ENCODE measurements around the gene FAM120A.
A peak's percentile ranks its signal among the peaks of the same experiment; 100 is the strongest.

FAM120A gene

GRCh38 chr9:93479726-93480125, 28.2 kb downstream of the FAM120A start:
- H3K9me3 ChIP-seq (ENCODE audit: control extremely low read depth in 1 of 5, control insufficient read depth in 4 of 5, insufficient read depth in 2 of 5, low read depth in 1 of 5, low read length in 4 of 5): no peaks in the 10 kb centered on the region
- DNase-seq: no peak
- 95% methylated on average over 4 of the region's 4 CpGs for WGBS (ENCODE audit: insufficient coverage)
- no peaks in the 10 kb centered on the region for H3K27me3 ChIP-seq (replicated peaks in 2 of 5; ENCODE audit: control insufficient read depth in 4 of 5, insufficient read depth in 5 of 5, low read length in 4 of 5)
- no peaks in the 10 kb centered on the region for H3K4me1 ChIP-seq (ENCODE audit: control extremely low read depth in 1 of 4, control insufficient read depth in 4 of 4, insufficient read depth in 4 of 4, low read length in 3 of 4)
- no peak overlapping the region for H3K4me3 ChIP-seq (ENCODE audit: control insufficient read depth in 1 of 7, extremely low read depth in 1 of 7, insufficient read depth in 4 of 7, low read depth in 2 of 7, low read length in 6 of 7)
- ChIA-PET CTCF (no interaction called here), POLR2A (no interaction called here)
- no peak overlapping the region for H3K27ac ChIP-seq (ENCODE audit: insufficient read depth in 1 of 2, low read depth in 1 of 2, low read length in 2 of 2, poor library complexity in 1 of 2, severe bottlenecking in 2 of 2)
- H3K36me3 ChIP-seq (ENCODE audit: control insufficient read depth in 4 of 4, insufficient read depth in 4 of 4, low read length in 3 of 4): peaks cover 3 to 45% (median 17%) of the 10 kb centered on the region in 4 experiments

- Histone ChIP-seq H3K36me3 (ENCODE audit: control insufficient read depth in 4 of 4, insufficient read depth in 4 of 4, low read length in 3 of 4) (peaks cover 6 to 47% (median 19%) of the 10 kb centered on the region in 4 experiments), H3K27me3 (replicated peaks in 2 of 5; ENCODE audit: control insufficient read depth in 4 of 5, insufficient read depth in 5 of 5, low read length in 4 of 5) (no peaks in the 10 kb centered on the region), H3K9me3 (ENCODE audit: control extremely low read depth in 1 of 5, control insufficient read depth in 4 of 5, insufficient read depth in 2 of 5, low read depth in 1 of 5, low read length in 4 of 5) (no peaks in the 10 kb centered on the region), H3K27ac (ENCODE audit: insufficient read depth in 1 of 2, low read depth in 1 of 2, low read length in 2 of 2, poor library complexity in 1 of 2, severe bottlenecking in 2 of 2) (no peak overlapping the region), H3K4me3 (ENCODE audit: control insufficient read depth in 1 of 7, extremely low read depth in 1 of 7, insufficient read depth in 4 of 7, low read depth in 2 of 7, low read length in 6 of 7) (no peak overlapping the region), H3K4me1 (ENCODE audit: control extremely low read depth in 1 of 4, control insufficient read depth in 4 of 4, insufficient read depth in 4 of 4, low read length in 3 of 4) (no peaks in the 10 kb centered on the region)
- no peak for DNase-seq
- ChIA-PET CTCF (no interaction called here), POLR2A (no interaction called here)
- 100% methylated on average over 3 of the region's 4 CpGs for WGBS (ENCODE audit: insufficient coverage)
Observed at GRCh38 chr9:93480262-93480661, 28.8 kb downstream of the FAM120A start.

- Histone ChIP-seq H3K9me3 (ENCODE audit: control extremely low read depth in 1 of 5, control insufficient read depth in 4 of 5, insufficient read depth in 2 of 5, low read depth in 1 of 5, low read length in 4 of 5) (no peaks in the 10 kb centered on the region), H3K27me3 (replicated peaks in 2 of 5; ENCODE audit: control insufficient read depth in 4 of 5, insufficient read depth in 5 of 5, low read length in 4 of 5) (no peaks in the 10 kb centered on the region), H3K27ac (ENCODE audit: insufficient read depth in 1 of 2, low read depth in 1 of 2, low read length in 2 of 2, poor library complexity in 1 of 2, severe bottlenecking in 2 of 2) (no peak overlapping the region), H3K36me3 (ENCODE audit: control insufficient read depth in 4 of 4, insufficient read depth in 4 of 4, low read length in 3 of 4) (peaks cover 8 to 50% (median 19%) of the 10 kb centered on the region in 4 experiments), H3K4me3 (ENCODE audit: control insufficient read depth in 1 of 7, extremely low read depth in 1 of 7, insufficient read depth in 4 of 7, low read depth in 2 of 7, low read length in 6 of 7) (no peak overlapping the region), H3K4me1 (ENCODE audit: control extremely low read depth in 1 of 4, control insufficient read depth in 4 of 4, insufficient read depth in 4 of 4, low read length in 3 of 4) (peaks cover 0 to 3% (median under 1%) of the 10 kb centered on the region in 4 experiments)
- POLR2A ChIA-PET: no interaction called here
- CTCF ChIA-PET: interaction anchor here (1.5 kb wide), 1 partner anchor 27 kb away, joined by 5 read pairs; the partner anchor contains the start of gene FAM120AOS
- 94% methylated on average over 5 of the region's 7 CpGs for WGBS (ENCODE audit: insufficient coverage)
- no peak for DNase-seq
Observed at GRCh38 chr9:93480728-93481324, 29.3 kb downstream of the FAM120A start.

GRCh38 chr9:93483497-93483896, 32.0 kb downstream of the FAM120A start:
- no CpG with 5 or more reads among the region's 2 CpGs for WGBS (ENCODE audit: insufficient coverage)
- peaks cover 10 to 41% (median 17%) of the 10 kb centered on the region in 4 experiments for H3K36me3 ChIP-seq (ENCODE audit: control insufficient read depth in 4 of 4, insufficient read depth in 4 of 4, low read length in 3 of 4)
- H3K27me3 ChIP-seq (replicated peaks in 2 of 5; ENCODE audit: control insufficient read depth in 4 of 5, insufficient read depth in 5 of 5, low read length in 4 of 5): no peaks in the 10 kb centered on the region
- peaks cover 0 to 10% (median 5%) of the 10 kb centered on the region in 4 experiments for H3K4me1 ChIP-seq (ENCODE audit: control extremely low read depth in 1 of 4, control insufficient read depth in 4 of 4, insufficient read depth in 4 of 4, low read length in 3 of 4)
- H3K4me3 ChIP-seq (ENCODE audit: control insufficient read depth in 1 of 7, extremely low read depth in 1 of 7, insufficient read depth in 4 of 7, low read depth in 2 of 7, low read length in 6 of 7): no peak overlapping the region
- ChIA-PET CTCF (interaction anchor here (0.6 to 1.9 kb wide), 4 partner anchors 10 to 36 kb away, joined by 3 to 5 read pairs (median 4); no protein-coding TSS in a partner anchor), POLR2A (interaction anchor here (0.7 kb wide), 1 partner anchor 86 kb away, joined by 5 read pairs; no protein-coding TSS in a partner anchor)
- no peaks in the 10 kb centered on the region for H3K9me3 ChIP-seq (ENCODE audit: control extremely low read depth in 1 of 5, control insufficient read depth in 4 of 5, insufficient read depth in 2 of 5, low read depth in 1 of 5, low read length in 4 of 5)
- H3K27ac ChIP-seq (ENCODE audit: insufficient read depth in 1 of 2, low read depth in 1 of 2, low read length in 2 of 2, poor library complexity in 1 of 2, severe bottlenecking in 2 of 2): no peak overlapping the region
- no peak for DNase-seq

DNA sequence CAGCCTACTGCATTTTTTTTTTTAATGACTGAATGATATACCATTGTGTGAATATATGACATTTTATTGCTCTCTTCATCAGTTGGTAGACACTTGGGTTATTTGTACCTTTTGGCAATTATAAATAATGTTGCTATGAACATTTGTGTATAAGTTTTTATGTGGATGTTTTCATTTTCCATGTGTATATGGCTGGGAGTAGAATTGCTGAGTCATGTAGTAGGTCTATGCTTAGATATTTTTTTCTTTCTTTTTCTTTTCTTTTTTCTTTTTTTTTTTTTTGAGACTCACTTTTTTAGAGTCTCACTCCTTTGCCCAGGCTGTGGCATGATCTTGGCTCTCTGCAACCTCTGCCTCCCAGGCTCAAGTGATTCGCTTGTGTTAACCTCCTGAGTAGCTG, 34.8 kb downstream of the FAM120A start:
- peaks cover 9 to 56% (median 25%) of the 10 kb centered on the region in 4 experiments for H3K36me3 ChIP-seq (ENCODE audit: control insufficient read depth in 4 of 4, insufficient read depth in 4 of 4, low read length in 3 of 4)

GRCh38 chr9:93488244-93488643, 36.8 kb downstream of the FAM120A start:
- 96% methylated on average over 5 of the region's 5 CpGs for WGBS (ENCODE audit: insufficient coverage)
- CTCF ChIA-PET: interaction anchor here (0.6 kb wide), 1 partner anchor 182 kb away, joined by 3 read pairs; no protein-coding TSS in a partner anchor
- peaks cover 9 to 56% (median 25%) of the 10 kb centered on the region in 4 experiments for H3K36me3 ChIP-seq (ENCODE audit: control insufficient read depth in 4 of 4, insufficient read depth in 4 of 4, low read length in 3 of 4)
- no peak for DNase-seq
- no peaks in the 10 kb centered on the region for H3K9me3 ChIP-seq (ENCODE audit: control extremely low read depth in 1 of 5, control insufficient read depth in 4 of 5, insufficient read depth in 2 of 5, low read depth in 1 of 5, low read length in 4 of 5)
- no peaks in the 10 kb centered on the region for H3K27me3 ChIP-seq (replicated peaks in 2 of 5; ENCODE audit: control insufficient read depth in 4 of 5, insufficient read depth in 5 of 5, low read length in 4 of 5)
- H3K27ac ChIP-seq (ENCODE audit: insufficient read depth in 1 of 2, low read depth in 1 of 2, low read length in 2 of 2, poor library complexity in 1 of 2, severe bottlenecking in 2 of 2): no peak overlapping the region
- POLR2A ChIA-PET: interaction anchor here (0.9 kb wide), 1 partner anchor 9 kb away, joined by 3 read pairs; no protein-coding TSS in a partner anchor
- H3K4me3 ChIP-seq (ENCODE audit: control insufficient read depth in 1 of 7, extremely low read depth in 1 of 7, insufficient read depth in 4 of 7, low read depth in 2 of 7, low read length in 6 of 7): no peak overlapping the region
- peaks cover 0 to 11% (median 5%) of the 10 kb centered on the region in 4 experiments for H3K4me1 ChIP-seq (ENCODE audit: control extremely low read depth in 1 of 4, control insufficient read depth in 4 of 4, insufficient read depth in 4 of 4, low read length in 3 of 4)

More for the DNA sequence above, 34.8 kb downstream of the FAM120A start:
- peaks cover 0 to 11% (median 5%) of the 10 kb centered on the region in 4 experiments for H3K4me1 ChIP-seq (ENCODE audit: control extremely low read depth in 1 of 4, control insufficient read depth in 4 of 4, insufficient read depth in 4 of 4, low read length in 3 of 4)
- H3K4me3 ChIP-seq (ENCODE audit: control insufficient read depth in 1 of 7, extremely low read depth in 1 of 7, insufficient read depth in 4 of 7, low read depth in 2 of 7, low read length in 6 of 7): no peak overlapping the region
- H3K9me3 ChIP-seq (ENCODE audit: control extremely low read depth in 1 of 5, control insufficient read depth in 4 of 5, insufficient read depth in 2 of 5, low read depth in 1 of 5, low read length in 4 of 5): no peaks in the 10 kb centered on the region
- 100% methylated on average over 1 of the region's 1 CpG for WGBS (ENCODE audit: insufficient coverage)
- no peak overlapping the region for H3K27ac ChIP-seq (ENCODE audit: insufficient read depth in 1 of 2, low read depth in 1 of 2, low read length in 2 of 2, poor library complexity in 1 of 2, severe bottlenecking in 2 of 2)
- ChIA-PET CTCF (interaction anchor here (1.2 kb wide), 1 partner anchor 53 kb away, joined by 3 read pairs; no protein-coding TSS in a partner anchor), POLR2A (no interaction called here)
- peak in 2 of 3 donors; percentile 45 to 56 for DNase-seq
- H3K27me3 ChIP-seq (replicated peaks in 2 of 5; ENCODE audit: control insufficient read depth in 4 of 5, insufficient read depth in 5 of 5, low read length in 4 of 5): no peaks in the 10 kb centered on the region

- Histone ChIP-seq H3K27ac (ENCODE audit: insufficient read depth in 1 of 2, low read depth in 1 of 2, low read length in 2 of 2, poor library complexity in 1 of 2, severe bottlenecking in 2 of 2) (no peak overlapping the region), H3K9me3 (ENCODE audit: control extremely low read depth in 1 of 5, control insufficient read depth in 4 of 5, insufficient read depth in 2 of 5, low read depth in 1 of 5, low read length in 4 of 5) (no peaks in the 10 kb centered on the region), H3K27me3 (replicated peaks in 2 of 5; ENCODE audit: control insufficient read depth in 4 of 5, insufficient read depth in 5 of 5, low read length in 4 of 5) (no peaks in the 10 kb centered on the region), H3K4me3 (ENCODE audit: control insufficient read depth in 1 of 7, extremely low read depth in 1 of 7, insufficient read depth in 4 of 7, low read depth in 2 of 7, low read length in 6 of 7) (no peak overlapping the region), H3K4me1 (ENCODE audit: control extremely low read depth in 1 of 4, control insufficient read depth in 4 of 4, insufficient read depth in 4 of 4, low read length in 3 of 4) (peaks cover 3 to 8% (median 4%) of the 10 kb centered on the region in 4 experiments), H3K36me3 (ENCODE audit: control insufficient read depth in 4 of 4, insufficient read depth in 4 of 4, low read length in 3 of 4) (peaks cover 15 to 67% (median 35%) of the 10 kb centered on the region in 4 experiments)
- no peak for DNase-seq
- POLR2A ChIA-PET: interaction anchor here (0.6 kb wide), 1 partner anchor 52 kb away, joined by 3 read pairs; no protein-coding TSS in a partner anchor
- WGBS (ENCODE audit: insufficient coverage): 100% methylated on average over 1 of the region's 3 CpGs
- CTCF ChIA-PET: interaction anchor here (1.2 kb wide), 1 partner anchor 74 kb away, joined by 3 read pairs; no protein-coding TSS in a partner anchor
Observed at GRCh38 chr9:93491593-93492232, 40.2 kb downstream of the FAM120A start.

All from common myeloid progenitor, CD34-positive (primary cell).